ENCODE measurements around the gene NARS2. TPM values are rescaled to one million over a fixed set of nuclear protein-coding genes. Genes with fewer than 3 reads are reported as not detected.

NARS2 gene
- total and polyA plus RNA-seq, 5 experiments from 2014 or later: 9.8 to 17.9 (median 16.1) TPM

GRCh38 chr11:78441956-78442355 is 132.7 kb downstream of the NARS2 start:
- Mint-ChIP-seq H3K36me3 (peaks cover 0 to 64% (median 28%) of the 10 kb centered on the region in 3 donors), H3K4me1 (peaks cover 0 to 4% (median 0%) of the 10 kb centered on the region in 4 donors), H3K4me3 (no peak overlapping the region), H3K27ac (no peak overlapping the region), H3K27me3 (no peaks in the 10 kb centered on the region), H3K9me3 (no peaks in the 10 kb centered on the region)
- ATAC-seq (no peak), DNase-seq (no peak)
- POLR2A ChIA-PET: no interaction called here

- Mint-ChIP-seq H3K4me3 (no peak overlapping the region), H3K9me3 (no peaks in the 10 kb centered on the region), H3K36me3 (peaks cover 0 to 69% (median 34%) of the 10 kb centered on the region in 3 donors), H3K27me3 (no peaks in the 10 kb centered on the region), H3K4me1 (peaks cover 0 to 4% (median 0%) of the 10 kb centered on the region in 4 donors), H3K27ac (no peak overlapping the region)
- DNase-seq: no peak
- ATAC-seq: no peak
- POLR2A ChIA-PET: no interaction called here
Observed at GRCh38 chr11:78438298-78438975, 136.2 kb downstream of the NARS2 start.

DNA sequence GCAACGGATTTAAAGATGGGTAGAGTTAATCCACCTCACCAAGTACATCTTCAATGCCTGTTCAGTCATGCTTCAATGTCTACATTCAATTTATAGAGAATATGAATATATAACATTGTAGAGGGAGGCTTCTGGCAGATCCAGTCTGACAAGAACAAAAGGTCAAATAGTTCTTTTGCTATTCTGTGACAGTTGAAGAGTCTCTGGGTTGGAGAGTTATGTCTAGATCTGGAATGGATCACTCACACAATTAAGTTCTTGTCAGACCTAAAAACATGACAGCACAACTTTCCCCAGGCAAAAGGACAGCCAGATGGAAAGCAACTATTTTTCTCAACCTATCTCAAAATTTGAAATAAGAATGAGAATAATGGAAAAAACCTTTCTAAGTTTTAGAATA is 141.7 kb downstream of the NARS2 start:
- no peak overlapping the region for H3K4me3 Mint-ChIP-seq

GRCh38 chr11:78432058-78432515 is 142.6 kb downstream of the NARS2 start:
- Mint-ChIP-seq H3K27ac (peak overlapping the region in 1 of 10 donors; percentile 47), H3K36me3 (peaks cover 0 to 32% (median 15%) of the 10 kb centered on the region in 3 donors), H3K9me3 (no peaks in the 10 kb centered on the region), H3K4me1 (peaks cover 0 to 22% (median 0%) of the 10 kb centered on the region in 4 donors), H3K4me3 (no peak overlapping the region), H3K27me3 (no peaks in the 10 kb centered on the region)
- POLR2A ChIA-PET: no interaction called here
- DNase-seq (no peak), ATAC-seq (no peak)

More for the DNA sequence above, 141.7 kb downstream of the NARS2 start:
- Mint-ChIP-seq H3K4me1 (peaks cover 0 to 17% (median 0%) of the 10 kb centered on the region in 4 donors), H3K36me3 (peaks cover 0 to 36% (median 18%) of the 10 kb centered on the region in 3 donors), H3K9me3 (no peaks in the 10 kb centered on the region), H3K27ac (no peak overlapping the region), H3K27me3 (no peaks in the 10 kb centered on the region)
- no peak for DNase-seq
- POLR2A ChIA-PET: no interaction called here
- ATAC-seq: no peak

GRCh38 chr11:78429660-78430059 is 145.0 kb downstream of the NARS2 start:
- ATAC-seq: no peak
- DNase-seq: no peak
- H3K36me3 Mint-ChIP-seq: peaks cover 0 to 20% (median 9%) of the 10 kb centered on the region in 3 donors
- POLR2A ChIA-PET: no interaction called here
- peak overlapping the region in 1 of 10 donors; percentile 45 for H3K4me3 Mint-ChIP-seq
- peaks cover 0 to 28% (median 0%) of the 10 kb centered on the region in 4 donors for H3K4me1 Mint-ChIP-seq
- no peaks in the 10 kb centered on the region for H3K9me3 Mint-ChIP-seq
- no peaks in the 10 kb centered on the region for H3K27me3 Mint-ChIP-seq
- peak overlapping the region in 4 of 10 donors; percentile 2 to 15 (median 8) for H3K27ac Mint-ChIP-seq

DNA sequence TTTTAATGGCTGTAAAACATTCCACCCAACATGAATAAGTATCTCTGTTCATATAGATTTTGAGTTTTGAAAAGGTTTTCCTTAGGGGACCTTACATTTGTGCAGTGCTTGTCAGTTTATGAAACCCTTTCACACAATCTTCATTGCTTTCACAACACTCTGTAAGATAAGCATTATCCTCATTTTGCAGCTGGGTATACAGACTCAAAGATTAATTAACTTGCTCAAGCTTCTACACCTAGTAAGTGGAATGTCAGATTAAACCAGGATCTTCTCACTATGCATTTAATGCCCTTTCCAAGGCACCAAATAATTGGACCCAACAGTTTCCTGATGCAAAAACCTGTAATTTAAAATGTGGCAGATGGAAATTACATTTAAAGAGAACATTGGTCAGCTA is 145.5 kb downstream of the NARS2 start:
- Mint-ChIP-seq H3K27me3 (no peaks in the 10 kb centered on the region), H3K27ac (peak overlapping the region in 1 of 10 donors; percentile 14), H3K4me1 (peaks cover 0 to 32% (median 0%) of the 10 kb centered on the region in 4 donors), H3K9me3 (no peaks in the 10 kb centered on the region), H3K36me3 (peaks cover 0 to 20% (median 9%) of the 10 kb centered on the region in 3 donors), H3K4me3 (no peak overlapping the region)
- no peak for DNase-seq
- no peak for ATAC-seq
- POLR2A ChIA-PET: no interaction called here

DNA sequence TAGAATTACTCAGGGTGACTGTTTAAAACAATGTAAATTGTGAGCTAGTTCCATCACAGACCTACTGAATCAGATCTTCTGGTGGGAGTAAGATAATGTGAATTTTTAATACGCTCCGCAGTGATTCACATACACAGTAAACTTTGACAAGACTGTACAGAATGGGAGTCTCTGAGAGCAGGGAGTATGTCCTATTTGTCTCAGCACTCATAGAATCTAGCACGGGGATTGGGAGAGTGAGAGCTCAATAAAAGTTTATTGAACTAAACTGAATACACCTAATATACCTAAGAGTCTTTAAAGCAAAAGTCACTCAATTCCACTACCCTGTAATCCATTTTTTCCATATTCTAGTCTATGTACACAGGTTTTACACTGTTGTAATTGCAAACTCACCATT is 145.9 kb downstream of the NARS2 start:
- H3K4me1 Mint-ChIP-seq: peaks cover 0 to 35% (median 0%) of the 10 kb centered on the region in 4 donors
- H3K4me3 Mint-ChIP-seq: no peak overlapping the region
- no peaks in the 10 kb centered on the region for H3K27me3 Mint-ChIP-seq
- no peak for DNase-seq
- POLR2A ChIA-PET: no interaction called here
- H3K27ac Mint-ChIP-seq: no peak overlapping the region
- H3K9me3 Mint-ChIP-seq: no peaks in the 10 kb centered on the region
- peaks cover 0 to 17% (median 9%) of the 10 kb centered on the region in 3 donors for H3K36me3 Mint-ChIP-seq
- ATAC-seq: no peak

DNA sequence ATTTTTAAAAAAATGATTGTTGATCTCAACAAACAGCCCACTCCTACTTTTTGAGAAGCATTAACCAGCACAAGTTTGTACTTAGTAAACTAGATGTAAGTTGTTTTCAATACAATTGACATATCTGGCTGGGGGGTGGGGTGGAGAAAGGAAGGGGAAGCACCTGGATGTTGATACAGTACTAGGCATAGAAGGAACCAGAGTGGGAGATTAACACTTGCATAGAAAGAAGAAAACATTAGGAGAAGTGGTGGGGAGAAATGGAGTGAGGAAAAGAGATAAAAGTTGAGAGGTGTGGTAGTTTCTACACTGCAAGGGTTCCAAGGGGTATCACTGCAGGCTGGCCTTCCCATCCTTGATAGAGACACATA is 146.4 kb downstream of the NARS2 start:
- Mint-ChIP-seq H3K27me3 (peaks cover 0 to under 1% (median 0%) of the 10 kb centered on the region in 5 donors), H3K4me3 (no peak overlapping the region), H3K9me3 (no peaks in the 10 kb centered on the region), H3K4me1 (peaks cover 0 to 35% (median 0%) of the 10 kb centered on the region in 4 donors), H3K27ac (peak overlapping the region in 1 of 10 donors; percentile 21), H3K36me3 (peaks cover 0 to 16% (median 9%) of the 10 kb centered on the region in 3 donors)
- ATAC-seq: no peak
- DNase-seq: no peak
- POLR2A ChIA-PET: no interaction called here

DNA sequence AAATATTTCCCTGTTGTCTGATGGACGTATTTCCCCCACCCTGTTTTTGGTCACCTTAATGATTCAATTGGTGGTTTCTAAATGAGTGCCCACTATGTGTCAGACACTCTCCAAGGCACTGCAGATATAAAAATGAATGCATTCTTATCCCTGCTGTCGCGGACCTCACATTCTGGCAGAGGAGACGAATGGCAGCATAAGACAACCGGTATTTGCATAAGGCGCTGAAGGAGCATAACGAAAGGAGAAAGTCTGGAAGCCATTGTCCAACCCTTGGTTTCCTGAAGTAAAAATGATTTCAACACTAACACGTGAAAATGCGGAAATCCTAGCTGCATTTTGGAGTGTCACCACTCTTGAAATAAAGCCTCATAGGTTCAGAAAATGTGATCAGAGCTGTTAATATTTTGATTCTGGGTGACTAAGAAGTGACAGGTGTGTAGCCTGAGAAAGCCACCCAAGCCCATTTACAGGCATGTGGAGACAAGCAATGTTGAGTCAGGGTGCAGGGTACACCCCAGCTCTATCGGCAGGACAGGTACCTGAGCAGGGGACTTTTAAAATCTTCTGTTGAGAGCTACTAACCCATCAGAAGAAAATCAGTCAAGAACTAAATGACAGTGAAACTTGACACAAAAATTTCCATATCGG is 146.9 kb downstream of the NARS2 start:
- POLR2A ChIA-PET: no interaction called here
- Mint-ChIP-seq H3K36me3 (peaks cover 0 to 16% (median 9%) of the 10 kb centered on the region in 3 donors), H3K4me1 (peaks cover 0 to 35% (median 0%) of the 10 kb centered on the region in 4 donors), H3K9me3 (no peaks in the 10 kb centered on the region), H3K27me3 (peaks cover 0 to 3% (median 0%) of the 10 kb centered on the region in 5 donors), H3K27ac (peak overlapping the region in 2 of 10 donors; percentile 7 to 21), H3K4me3 (peak overlapping the region in 1 of 10 donors; percentile 67)
- no peak for DNase-seq
- ATAC-seq: no peak

- Mint-ChIP-seq H3K27ac (no peak overlapping the region), H3K36me3 (peaks cover 0 to 16% (median 8%) of the 10 kb centered on the region in 3 donors), H3K27me3 (peaks cover 0 to 12% (median 5%) of the 10 kb centered on the region in 5 donors), H3K9me3 (no peaks in the 10 kb centered on the region), H3K4me3 (no peak overlapping the region), H3K4me1 (peaks cover 0 to 36% (median 0%) of the 10 kb centered on the region in 4 donors)
- POLR2A ChIA-PET: no interaction called here
- DNase-seq (no peak), ATAC-seq (no peak)
Observed at GRCh38 chr11:78426845-78427244, 147.8 kb downstream of the NARS2 start.

DNA sequence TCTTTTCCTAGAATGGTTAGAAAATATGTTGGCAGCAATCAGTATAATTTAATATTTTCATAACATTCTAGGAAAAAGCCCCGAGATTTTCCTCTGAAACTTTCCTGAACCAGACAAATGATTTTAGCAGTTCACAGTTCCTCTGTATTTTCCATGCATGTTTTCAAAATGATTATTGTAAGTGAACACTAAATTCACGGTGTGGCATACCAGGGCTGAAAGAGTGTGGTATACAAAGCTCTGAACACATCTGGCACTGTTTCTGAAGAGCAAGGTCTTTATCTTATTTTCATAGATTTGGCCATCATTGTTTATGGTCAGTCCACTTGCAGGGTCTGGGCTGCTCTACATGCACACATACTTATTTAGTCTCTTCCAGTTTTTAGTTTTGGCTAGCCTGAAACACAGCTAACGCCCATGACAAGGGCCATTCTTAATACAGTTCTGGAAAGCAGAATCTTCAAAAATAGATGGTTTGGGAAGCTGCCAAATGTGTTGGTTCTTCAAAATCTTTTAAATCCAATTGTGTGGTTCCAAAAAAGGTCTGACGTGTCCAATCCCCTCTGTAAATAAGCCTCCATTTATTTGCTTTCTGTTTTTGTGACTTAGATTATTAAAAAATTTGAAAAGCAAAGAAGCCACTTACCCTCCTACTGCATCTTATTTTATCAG is 149.1 kb downstream of the NARS2 start:
- H3K27ac Mint-ChIP-seq: peak overlapping the region in 1 of 10 donors; percentile 10
- H3K36me3 Mint-ChIP-seq: peaks cover 0 to 8% (median 8%) of the 10 kb centered on the region in 3 donors
- ATAC-seq (no peak), DNase-seq (no peak)
- H3K4me3 Mint-ChIP-seq: no peak overlapping the region
- peaks cover 1 to 25% (median 14%) of the 10 kb centered on the region in 5 donors for H3K27me3 Mint-ChIP-seq
- peaks cover 0 to 43% (median 2%) of the 10 kb centered on the region in 4 donors for H3K4me1 Mint-ChIP-seq
- H3K9me3 Mint-ChIP-seq: no peaks in the 10 kb centered on the region
- POLR2A ChIA-PET: no interaction called here

DNA sequence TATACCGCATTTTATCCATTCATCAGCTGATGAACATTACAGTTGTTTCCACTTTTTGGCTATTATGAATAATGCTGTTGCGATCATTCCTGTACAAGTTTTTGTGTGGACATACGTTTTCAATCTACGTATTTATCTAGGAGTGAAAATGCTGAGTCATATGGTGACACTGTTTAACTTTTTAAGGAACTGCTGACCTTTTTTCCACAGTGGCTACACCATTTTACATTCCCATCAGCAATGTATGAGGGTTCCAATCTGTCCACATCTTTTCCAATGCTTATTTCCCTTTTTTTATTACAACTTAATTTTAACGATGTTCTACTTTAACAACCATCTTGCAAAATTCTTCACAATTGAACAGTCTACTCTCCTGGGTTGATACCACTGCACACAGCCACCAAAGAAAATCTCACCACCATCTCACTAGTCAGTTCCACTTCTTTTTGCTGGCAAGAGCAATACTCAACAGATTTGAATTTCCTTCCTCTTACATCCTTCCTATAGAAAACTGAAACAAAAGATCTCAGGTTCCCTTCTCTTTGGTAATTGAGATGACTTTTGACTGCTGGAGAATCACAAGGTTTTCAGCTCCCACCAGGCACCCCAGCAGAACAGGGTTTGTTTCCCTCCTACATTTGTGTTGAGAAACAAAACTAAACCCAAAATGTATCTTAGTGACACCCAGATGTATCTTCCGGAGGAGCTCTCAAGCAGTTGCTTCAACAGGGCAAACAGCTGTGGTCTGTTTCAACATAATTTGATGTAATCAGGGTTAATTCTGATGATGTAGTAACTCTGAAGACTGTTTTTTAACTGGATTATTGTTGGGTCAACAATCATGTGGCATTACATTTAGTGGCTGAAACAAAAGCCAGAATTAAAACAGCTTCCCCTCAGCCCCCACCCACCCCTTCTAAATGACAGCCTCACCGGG is 150.1 kb downstream of the NARS2 start:
- Mint-ChIP-seq H3K36me3 (peaks cover 0 to 5% (median 3%) of the 10 kb centered on the region in 3 donors), H3K4me1 (peaks cover 0 to 45% (median 5%) of the 10 kb centered on the region in 4 donors), H3K9me3 (no peaks in the 10 kb centered on the region), H3K4me3 (peak overlapping the region in 1 of 10 donors; percentile 56), H3K27me3 (peaks cover 6 to 34% (median 19%) of the 10 kb centered on the region in 5 donors), H3K27ac (peak overlapping the region in 1 of 10 donors; percentile 1)
- POLR2A ChIA-PET: no interaction called here
- DNase-seq (no peak), ATAC-seq (no peak)

All from naive thymus-derived CD8-positive, alpha-beta T cell (primary cell).